Sigmoid colon (tissue), 7 donors: ENCODE data around the gene CHMP4A. TPM values are rescaled to one million over a fixed set of nuclear protein-coding genes. Genes with fewer than 3 reads are reported as not detected.

Experiments
- DNase-seq: peaks from one replicate; pipeline ENCODE4 v3.0.0-alpha.2; 2019
- H3K27ac ChIP-seq, 4 donors: fragments of 200-600 bp; sonication (generic); one replicate each; pipeline ENCODE4 v1.5.1; 2016 to 2019; ENCODE audit warnings: mild to moderate bottlenecking in 1 of 4
- H3K27me3 ChIP-seq, 3 donors: fragments of 200-600 bp; sonication (generic); one replicate each; pipeline ENCODE4 v1.5.1; 2019; ENCODE audit warnings: mild to moderate bottlenecking in 1 of 3
- H3K36me3 ChIP-seq, 4 donors: fragments of 200-600 bp; sonication (generic); one replicate each; pipeline ENCODE4 v1.5.1; 2016 to 2019
- H3K4me1 ChIP-seq, 4 donors: fragments of 200-600 bp; sonication (generic); one replicate each; pipeline ENCODE4 v1.5.1; 2017 to 2019
- H3K4me3 ChIP-seq, 4 donors: fragments of 200-600 bp; sonication (generic); one replicate each; pipeline ENCODE4 v1.5.1; 2017 to 2019; ENCODE audit warnings: mild to moderate bottlenecking in 2 of 4, moderate library complexity in 1 of 4
- H3K9me3 ChIP-seq, 4 donors: fragments of 200-600 bp in 3 of 4; sonication (generic) in 3 of 4; one replicate each; pipeline versions ENCODE4 v1.5.1 to v1.6.1; 2013 to 2019
- CTCF ChIP-seq, 4 experiments: fragments of 450-650 bp in 3 of 4; fragments of 200-600 bp in 1 of 4; IDR thresholded peaks; one replicate each; pipeline ENCODE4 v1.5.1; 2016 to 2019; ENCODE audit warnings: antibody characterized with exemption in 4 of 4, mild to moderate bottlenecking in 3 of 4, moderate library complexity in 2 of 4
- EP300 ChIP-seq, 4 donors: sonication (generic); formaldehyde crosslinking; IDR thresholded peaks; one replicate each; pipeline ENCODE4 v1.6.1; 2017; ENCODE audit warnings: antibody characterized with exemption in 4 of 4
- POLR2A ChIP-seq, 2 donors: fragments of 450-650 bp; IDR thresholded peaks; one replicate each; pipeline ENCODE4 v1.6.1; 2016; ENCODE audit warnings: antibody characterized with exemption in 2 of 2, mild to moderate bottlenecking in 2 of 2, moderate library complexity in 2 of 2
- POLR2AphosphoS5 ChIP-seq, 4 donors: sonication (generic); formaldehyde crosslinking; IDR thresholded peaks; one replicate each; pipeline ENCODE4 v1.6.1; 2017; ENCODE audit warnings: antibody characterized with exemption in 4 of 4
- WGBS, 2 donors: extraction: QIAGEN DNeasy Blood & Tissue Kit; methylation state at CpG; one replicate each; pipeline ENCODE4 v1.1.7; 2013; 5-methylcytosine and 5-hydroxymethylcytosine counted together
- intact Hi-C: fragments of 100-400 bp; cut with DNase I; formaldehyde crosslinking; loops from one replicate; pipeline ENCODE4 v1.15.1; 2023
- polyA plus RNA-seq, 3 donors: library from polyadenylated mRNA; stranded (reverse); fragments of 200-250 nt; gene quantifications; one replicate each; pipeline ENCODE4 v1.2.3, GENCODE V29; 2013
- total RNA-seq, 4 donors: library from RNA; depleted of rRNA; stranded (reverse); fragments of >200 nt; gene quantifications; one replicate each; pipeline ENCODE4 v1.1.0, GENCODE V29; 2016
- donor health status: healthy with polysubstance abuse.
- donor health status: Bipolar disorder and iron deficiency.
- donor health status: healthy.

CHMP4A gene
- total and polyA plus RNA-seq, 7 donors, result 65.6 to 149 (median 109) TPM

- TF ChIP-seq EP300 (IDR thresholded peaks at IDR 0.05) (no peak), POLR2AphosphoS5 (IDR thresholded peaks at IDR 0.05) (no peak), POLR2A (IDR thresholded peaks at IDR 0.05) (no peak)
- 83 to 88% methylated on average over 14 of the region's 14 CpGs for WGBS, 2 donors
- H3K36me3 ChIP-seq, result peaks cover 6 to 59% (median 24%) of the 10 kb centered on the region in 4 donors
- intact Hi-C loops, result no loop called here
- peaks cover 0 to 20% (median 19%) of the 10 kb centered on the region in 4 donors for H3K4me1 ChIP-seq
- H3K27me3 ChIP-seq, result no peaks in the 10 kb centered on the region
- no peaks in the 10 kb centered on the region for H3K9me3 ChIP-seq
- DNase-seq, result no peak
- H3K27ac ChIP-seq, result peak overlapping the region; percentile 64 to 93 (median 87)
- H3K4me3 ChIP-seq, result no peak overlapping the region
These were observed 33.9 kb downstream of the CHMP4A start for GRCh38 chr14:24179294-24179960.

- Histone ChIP-seq H3K36me3 (peaks cover 6 to 51% (median 17%) of the 10 kb centered on the region in 4 donors), H3K4me3 (no peak overlapping the region), H3K27me3 (no peaks in the 10 kb centered on the region), H3K9me3 (no peaks in the 10 kb centered on the region), H3K4me1 (peaks cover 0 to 20% (median 19%) of the 10 kb centered on the region in 4 donors), H3K27ac (peak overlapping the region; percentile 64 to 93 (median 87))
- no peak for TF ChIP-seq POLR2A (IDR thresholded peaks at IDR 0.05)
- TF ChIP-seq CTCF (IDR thresholded peaks at IDR 0.05), result no peak
- no peak for TF ChIP-seq POLR2AphosphoS5 (IDR thresholded peaks at IDR 0.05)
- no peak for TF ChIP-seq EP300 (IDR thresholded peaks at IDR 0.05)
- DNase-seq, result no peak
- 92% methylated on average over 12 of the region's 12 CpGs for WGBS, 2 donors
- intact Hi-C loops, result no loop called here
These were observed 34.7 kb downstream of the CHMP4A start for GRCh38 chr14:24178399-24179178.

DNA sequence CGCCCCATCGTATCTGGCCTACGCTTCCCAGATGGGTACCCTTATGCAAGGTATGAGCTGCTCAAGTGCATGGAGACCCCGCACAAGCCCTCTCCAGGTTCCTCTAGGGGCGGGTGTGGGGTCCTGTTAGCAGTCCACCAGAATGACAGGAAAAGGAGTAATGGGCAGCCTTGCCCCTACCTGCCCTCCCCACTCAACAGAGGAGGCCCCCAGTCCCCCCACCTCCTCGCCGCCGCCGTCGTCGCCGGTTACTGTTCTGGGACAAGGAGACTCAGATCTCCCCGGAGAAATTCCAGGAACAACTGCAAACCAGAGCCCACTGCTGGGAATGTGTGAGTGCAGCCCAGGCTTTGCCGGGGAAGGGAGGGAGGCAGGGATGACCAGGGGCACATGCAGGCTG is 35.4 kb downstream of the CHMP4A start:
- no peaks in the 10 kb centered on the region for H3K27me3 ChIP-seq
- no peaks in the 10 kb centered on the region for H3K9me3 ChIP-seq
- TF ChIP-seq EP300 (IDR thresholded peaks at IDR 0.05), result no peak
- DNase-seq, result no peak
- H3K36me3 ChIP-seq, result peaks cover 5 to 44% (median 11%) of the 10 kb centered on the region in 4 donors
- intact Hi-C loops, result no loop called here
- H3K27ac ChIP-seq, result peak overlapping the region in 2 of 4 donors; percentile 88 to 93
- WGBS, 2 donors, result 95 to 96% methylated on average over 14 of the region's 14 CpGs
- H3K4me1 ChIP-seq, result peaks cover 0 to 23% (median 19%) of the 10 kb centered on the region in 4 donors
- H3K4me3 ChIP-seq, result no peak overlapping the region

- Histone ChIP-seq H3K27ac (no peak overlapping the region), H3K4me1 (peaks cover 0 to 29% (median 26%) of the 10 kb centered on the region in 4 donors), H3K36me3 (peaks cover 4 to 37% (median 8%) of the 10 kb centered on the region in 4 donors), H3K4me3 (no peak overlapping the region), H3K9me3 (no peaks in the 10 kb centered on the region), H3K27me3 (no peaks in the 10 kb centered on the region)
- intact Hi-C loops, result no loop called here
- no peak for DNase-seq
- TF ChIP-seq EP300 (IDR thresholded peaks at IDR 0.05) (no peak), POLR2A (IDR thresholded peaks at IDR 0.05) (no peak), CTCF (IDR thresholded peaks at IDR 0.05) (no peak), POLR2AphosphoS5 (IDR thresholded peaks at IDR 0.05) (no peak)
- WGBS, 2 donors, result 91% methylated on average over 12 of the region's 12 CpGs
These were observed 36.1 kb downstream of the CHMP4A start for GRCh38 chr14:24177041-24177825.

DNA sequence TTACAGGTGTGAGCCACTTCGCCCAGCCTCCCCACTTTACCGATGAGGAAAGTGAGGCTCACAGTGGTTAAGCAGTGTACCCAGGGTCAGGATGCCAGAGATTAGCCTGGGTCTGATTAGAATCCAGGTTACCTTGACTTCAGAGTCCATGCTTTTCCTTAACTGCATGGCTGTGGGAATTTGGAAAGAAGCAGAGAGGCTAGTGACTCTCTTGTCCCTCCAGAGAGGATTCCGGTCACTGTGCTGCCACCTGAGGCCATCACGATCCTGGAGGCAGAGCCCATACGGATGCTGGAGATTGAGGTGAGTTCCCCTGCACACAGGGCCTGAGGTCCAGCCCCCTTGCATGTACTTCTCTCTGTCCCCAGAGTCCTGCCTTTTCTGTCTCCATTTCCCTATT is 36.7 kb downstream of the CHMP4A start:
- no peaks in the 10 kb centered on the region for H3K9me3 ChIP-seq
- no peak overlapping the region for H3K4me3 ChIP-seq
- no peak for TF ChIP-seq EP300 (IDR thresholded peaks at IDR 0.05)
- no peak for TF ChIP-seq CTCF (IDR thresholded peaks at IDR 0.05)
- TF ChIP-seq POLR2A (IDR thresholded peaks at IDR 0.05), result no peak
- no peak for TF ChIP-seq POLR2AphosphoS5 (IDR thresholded peaks at IDR 0.05)
- intact Hi-C loops, result no loop called here
- H3K36me3 ChIP-seq, result peaks cover 4 to 32% (median 7%) of the 10 kb centered on the region in 4 donors
- no peaks in the 10 kb centered on the region for H3K27me3 ChIP-seq
- no peak overlapping the region for H3K27ac ChIP-seq
- H3K4me1 ChIP-seq, result peaks cover 0 to 34% (median 31%) of the 10 kb centered on the region in 4 donors
- WGBS, 2 donors, result 95 to 97% methylated on average over 5 of the region's 5 CpGs
- DNase-seq, result no peak
